GM19035 (cell line): Measurements from ENCODE around the gene GON7.
A peak's percentile ranks its signal among the peaks of the same experiment; 100 is the strongest.
"Not testable (repeated sequence)": the region's sequence is repeated elsewhere in the genome, so short reads cannot be mapped to it uniquely, and the experiment has no call there.

Source experiments
- ATAC-seq: cut with Tn5 transposase; IDR thresholded peaks from one replicate; pipeline ENCODE4 v1.9.1; 2021; ENCODE audit not compliant: unreplicated experiment

The GON7 gene

DNA sequence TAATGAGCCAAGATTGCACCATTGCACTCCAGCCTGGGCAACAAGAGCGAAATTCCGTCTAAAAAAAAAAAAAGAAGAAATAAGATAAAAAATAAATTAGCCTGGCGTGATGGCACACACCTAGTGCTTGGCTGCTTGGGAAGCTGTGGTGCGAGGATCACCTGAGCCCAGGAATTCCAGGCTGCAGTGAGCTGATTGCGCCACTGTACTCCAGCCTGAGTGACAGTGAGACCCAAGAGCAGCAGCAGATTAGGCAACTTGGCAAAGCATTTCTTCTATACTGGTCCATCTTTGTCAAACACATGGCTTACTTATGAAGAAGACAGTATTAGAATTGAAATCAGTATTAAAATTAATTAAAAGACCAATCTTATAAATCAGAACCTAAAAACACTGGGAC lies 6.3 kb downstream of the GON7 start:
- ATAC-seq = no peak

DNA sequence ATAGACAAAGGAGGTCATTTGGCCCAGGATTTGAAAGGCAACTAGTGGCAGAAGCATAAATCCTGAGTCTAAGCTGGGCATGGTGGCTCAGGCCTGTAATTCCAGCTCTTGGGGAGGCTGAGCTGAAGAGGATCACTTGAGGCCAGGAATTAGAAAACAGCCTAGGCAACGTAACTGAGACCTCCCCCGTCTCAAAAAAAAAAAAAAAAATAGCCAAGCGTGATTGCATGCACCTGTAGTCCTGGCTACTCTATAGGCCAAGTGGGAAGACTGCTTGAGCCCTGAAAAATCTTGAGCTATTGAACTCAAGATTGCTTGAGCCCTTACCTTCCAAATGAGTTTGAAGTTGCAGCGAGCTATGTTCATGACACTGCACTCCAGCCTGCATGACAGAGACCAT lies 7.8 kb downstream of the GON7 start:
- ATAC-seq = no peak

DNA sequence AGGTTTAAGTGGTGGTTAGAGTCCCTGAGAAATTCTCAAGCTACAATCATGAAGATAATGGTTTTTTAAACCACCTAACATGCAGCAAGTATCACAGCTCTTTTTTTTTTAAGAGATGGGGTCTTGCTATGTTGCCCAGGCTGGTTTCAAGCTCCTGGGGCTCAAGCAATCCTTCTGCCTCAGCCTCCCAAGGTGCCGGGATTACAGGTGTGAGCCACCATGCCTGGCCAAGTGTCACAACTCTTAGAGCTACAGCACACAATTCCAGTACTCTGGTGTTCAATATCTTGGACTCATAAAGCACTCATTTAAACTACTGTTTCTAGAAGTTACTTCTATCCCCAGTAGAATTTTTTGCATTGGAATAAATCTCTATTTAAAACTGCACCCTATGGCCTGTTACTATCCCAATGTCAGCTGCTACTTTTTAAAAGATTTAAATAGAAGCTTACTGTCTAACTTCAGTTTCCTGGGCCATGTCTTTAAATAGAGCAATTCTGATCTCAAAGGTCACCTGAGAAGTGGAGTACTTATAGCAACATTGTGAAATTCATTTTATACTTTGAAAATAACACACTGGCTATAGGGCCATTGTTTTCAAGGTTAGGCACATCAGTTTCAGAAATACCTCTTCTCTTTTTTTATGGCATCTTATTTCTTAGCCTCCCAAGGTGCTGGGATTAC lies 11.4 kb downstream of the GON7 start:
- ATAC-seq = no peak

DNA sequence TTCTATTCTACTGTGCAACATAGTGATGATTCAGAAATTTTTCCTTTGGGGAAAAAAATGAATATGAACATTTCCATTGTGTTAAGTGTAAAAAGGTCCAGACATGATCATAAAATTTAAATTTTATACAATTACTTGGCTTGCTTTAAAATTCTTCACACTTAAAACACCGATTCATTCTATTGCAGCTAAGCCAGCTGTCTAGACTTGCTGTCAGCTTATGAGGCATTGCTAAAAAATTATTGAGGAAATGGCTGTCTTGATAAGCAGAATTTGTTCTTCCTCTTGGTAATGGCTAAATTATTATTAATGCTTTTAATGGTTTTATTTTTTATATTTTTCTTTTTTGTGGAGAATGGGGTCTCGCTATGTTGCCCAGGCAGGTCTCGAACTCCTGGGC lies 19.9 kb downstream of the GON7 start:
- no peak for ATAC-seq

DNA sequence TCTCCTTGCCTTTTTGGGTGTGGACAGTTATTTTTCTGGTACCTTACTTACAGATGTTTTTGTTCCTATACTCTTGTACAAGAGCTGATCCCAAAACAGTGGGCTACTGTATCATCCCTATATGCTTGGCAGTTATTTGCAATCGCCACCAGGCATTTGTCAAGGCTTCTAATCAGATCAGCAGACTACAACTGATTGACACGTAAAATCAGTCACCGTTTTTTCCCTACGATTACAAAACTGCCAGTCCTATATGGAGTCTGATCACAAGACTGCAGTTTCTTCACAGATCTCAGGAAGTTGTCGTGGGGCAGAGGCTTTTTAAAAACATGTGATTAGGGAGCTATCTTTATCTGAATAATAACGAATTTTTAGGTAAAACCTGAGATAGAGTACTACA lies 20.4 kb downstream of the GON7 start:
- ATAC-seq = no peak

DNA sequence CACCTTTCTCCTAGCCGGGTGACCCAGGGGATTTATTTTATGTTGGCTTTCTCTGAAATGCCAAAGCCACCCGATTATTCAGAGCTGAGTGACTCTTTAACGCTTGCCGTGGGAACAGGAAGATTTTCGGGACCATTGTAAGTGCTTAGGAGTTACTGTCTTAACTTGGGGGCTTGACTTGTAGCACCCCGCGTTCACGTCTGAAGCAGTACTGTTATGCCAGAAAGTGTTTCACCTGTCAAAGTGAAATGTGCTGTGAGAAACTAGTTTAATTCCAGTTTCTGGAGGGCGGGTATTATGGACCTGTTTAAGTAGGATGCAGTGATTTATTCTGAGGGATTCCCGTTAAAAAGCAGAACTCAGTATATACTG lies 21.5 kb downstream of the GON7 start:
- ATAC-seq = no peak

DNA sequence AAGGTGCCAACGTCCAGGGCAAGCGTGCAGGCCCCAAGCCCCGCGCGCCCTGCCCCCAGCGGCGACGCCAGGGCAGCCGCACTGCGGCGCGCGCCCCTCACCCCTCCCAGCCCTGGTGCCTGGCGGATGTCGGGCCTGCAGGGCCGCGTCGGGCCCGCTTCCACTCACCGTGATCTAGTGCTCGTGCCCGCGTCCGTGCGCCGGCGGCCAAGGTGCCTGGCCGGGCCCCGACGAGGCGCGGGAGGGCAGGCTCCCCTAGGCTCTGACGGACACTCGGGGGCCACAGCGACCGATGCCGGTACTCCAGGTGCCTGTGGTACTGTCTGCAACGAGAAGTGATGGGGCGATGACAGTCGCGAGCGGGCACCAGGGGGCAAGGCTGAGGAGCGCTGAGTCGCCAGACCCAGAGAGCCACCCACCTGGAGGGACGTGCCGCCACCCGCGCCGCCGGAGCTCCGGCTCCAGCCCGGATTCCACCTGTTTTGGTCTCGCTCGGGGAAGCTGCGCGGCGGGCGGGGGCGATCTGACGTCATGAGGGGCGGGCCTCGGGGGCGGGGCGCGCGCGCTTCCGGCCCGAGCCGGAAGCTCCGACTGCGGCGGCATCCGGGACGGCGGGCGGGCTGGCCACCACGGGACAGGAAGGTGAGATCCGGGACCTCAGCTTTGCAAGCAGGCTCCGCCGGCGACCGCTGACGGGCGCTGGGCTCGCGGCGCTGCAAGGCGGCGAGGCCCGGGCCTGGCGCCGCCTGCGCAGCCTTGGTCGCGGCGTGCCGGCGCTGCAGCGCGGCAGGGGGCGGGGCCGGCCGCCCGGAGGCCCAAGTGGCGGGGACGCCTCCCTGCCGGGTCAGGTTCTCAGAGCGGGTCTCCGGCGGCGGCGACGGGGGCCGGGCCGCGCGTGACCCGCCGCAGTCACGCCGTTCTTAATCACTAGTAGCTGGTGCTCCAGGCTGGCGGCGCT lies 22.2 kb downstream of the GON7 start, which contains the start of the genes LYSET and MOAP1:
LYSET (plus strand) TSS at position 927 of the 958 bp plus-strand sequence. CDS start 89 bp downstream, outside the sequence.
MOAP1 (minus strand) TSS at position 507 of the 958 bp plus-strand sequence. CDS start 655 bp downstream, outside the sequence.
- peak; percentile 83 for ATAC-seq

DNA sequence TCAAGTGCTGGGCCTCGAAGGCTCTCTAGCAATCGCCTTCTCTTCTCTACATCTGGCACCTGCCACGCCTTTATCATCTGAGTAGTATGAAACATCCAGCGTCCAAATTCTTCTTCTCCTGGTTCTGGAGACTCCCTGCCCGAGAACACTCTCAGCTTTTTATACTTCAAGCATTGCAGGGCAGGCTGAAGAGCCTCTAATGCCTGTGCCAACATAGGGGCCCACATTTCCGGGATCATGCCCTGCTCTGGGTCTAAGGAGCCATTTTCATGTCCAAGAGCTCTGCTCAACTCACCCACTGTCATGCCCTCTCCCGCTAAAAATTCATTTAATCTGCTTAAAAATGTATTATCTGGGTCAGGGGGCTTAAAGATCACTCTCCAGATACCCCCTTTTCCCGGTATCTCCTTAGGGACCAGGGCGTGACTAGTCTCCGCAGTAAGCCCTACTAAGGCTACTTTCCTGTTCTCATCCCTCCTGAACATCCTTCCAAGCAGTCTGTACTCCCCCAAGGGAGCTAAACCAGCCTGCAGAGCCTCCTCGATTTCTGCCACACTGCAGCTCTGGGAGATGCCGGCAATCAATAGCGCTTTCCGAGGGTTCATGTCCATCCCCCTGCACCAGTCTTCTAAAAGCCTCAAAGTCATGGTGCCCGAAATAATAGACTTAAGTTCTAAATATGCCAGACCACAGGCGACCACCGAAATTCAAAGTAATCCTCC lies 23.1 kb downstream of the GON7 start:
- no peak for ATAC-seq

DNA sequence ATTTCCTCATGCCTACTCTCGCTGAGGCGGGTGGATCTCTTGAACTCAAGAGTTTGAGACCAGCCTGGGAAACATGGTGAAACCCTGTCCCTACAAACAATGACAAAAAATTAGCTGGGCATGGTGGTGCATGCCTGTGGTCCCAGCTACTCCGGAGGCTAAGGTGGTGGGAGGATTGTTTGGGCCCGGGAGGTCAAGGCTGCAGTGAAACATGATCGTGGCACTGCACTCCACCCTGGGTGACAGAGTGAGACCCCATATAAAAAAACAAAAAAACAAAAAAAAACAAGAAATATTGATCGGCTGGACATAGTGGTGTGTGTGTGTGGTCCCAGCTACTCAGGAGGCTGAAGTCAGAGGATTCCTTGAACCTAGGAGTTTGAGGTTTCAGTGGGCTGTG lies 31.4 kb downstream of the GON7 start:
- no peak for ATAC-seq

DNA sequence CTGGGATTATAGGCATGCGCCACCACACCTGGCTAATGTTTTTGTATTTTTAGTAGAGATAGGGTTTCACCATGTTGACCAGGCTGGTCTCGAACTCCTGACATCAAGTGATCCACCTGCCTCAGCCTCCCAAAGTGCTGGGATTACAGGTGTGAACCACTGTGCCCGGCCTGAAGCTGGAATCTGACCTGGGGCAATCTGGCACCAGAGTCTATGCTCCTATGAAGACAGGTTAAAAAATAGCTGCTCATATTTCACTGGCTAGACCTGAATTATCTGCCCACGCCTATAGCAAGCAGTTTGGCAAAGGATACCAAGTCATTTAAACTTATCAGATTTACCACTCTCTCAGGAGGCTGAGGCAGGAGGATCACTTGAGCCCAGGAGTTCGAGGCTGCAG lies 32.1 kb downstream of the GON7 start:
- not testable (repeated sequence) for ATAC-seq

DNA sequence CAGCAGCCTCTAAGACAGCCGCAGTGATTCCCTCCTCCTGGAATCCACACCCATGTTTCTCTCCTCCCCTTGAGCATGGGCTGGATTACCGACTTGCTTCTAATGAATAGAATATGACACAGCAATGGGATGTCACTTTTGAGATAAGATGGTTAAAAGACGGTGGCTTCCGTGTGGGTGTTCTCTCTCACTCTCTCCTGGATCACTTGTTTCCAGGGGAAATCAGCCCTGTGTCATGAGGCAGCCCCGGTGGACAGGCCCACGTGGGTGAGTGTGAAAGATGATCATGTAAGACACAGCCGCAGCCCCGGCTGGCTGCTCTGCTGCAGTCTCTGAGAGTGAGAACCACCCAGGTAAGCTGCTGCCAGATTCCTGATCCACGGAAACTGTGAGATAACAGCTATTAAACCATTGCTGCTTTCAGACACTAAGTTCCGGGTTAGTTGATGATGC lies 32.9 kb downstream of the GON7 start:
- no peak for ATAC-seq

DNA sequence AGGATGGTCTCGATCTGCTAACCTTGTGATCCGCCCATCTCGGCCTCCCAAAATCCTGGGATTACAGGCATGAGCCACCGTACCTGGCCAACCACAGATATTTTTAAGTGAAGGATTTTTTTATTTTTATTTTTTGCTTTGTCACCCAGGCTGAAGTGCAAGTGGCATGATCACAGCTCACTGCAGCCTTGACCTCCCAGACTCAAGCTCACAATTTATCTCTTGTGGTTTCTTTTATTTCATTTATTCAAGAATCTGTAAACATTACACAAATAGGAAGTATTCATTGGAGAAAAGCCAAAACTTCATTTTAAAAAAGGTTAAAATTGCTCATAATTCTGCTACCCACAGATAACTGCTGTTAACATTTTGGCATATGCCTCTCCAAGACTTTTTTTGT lies 35.5 kb downstream of the GON7 start:
- no peak for ATAC-seq

DNA sequence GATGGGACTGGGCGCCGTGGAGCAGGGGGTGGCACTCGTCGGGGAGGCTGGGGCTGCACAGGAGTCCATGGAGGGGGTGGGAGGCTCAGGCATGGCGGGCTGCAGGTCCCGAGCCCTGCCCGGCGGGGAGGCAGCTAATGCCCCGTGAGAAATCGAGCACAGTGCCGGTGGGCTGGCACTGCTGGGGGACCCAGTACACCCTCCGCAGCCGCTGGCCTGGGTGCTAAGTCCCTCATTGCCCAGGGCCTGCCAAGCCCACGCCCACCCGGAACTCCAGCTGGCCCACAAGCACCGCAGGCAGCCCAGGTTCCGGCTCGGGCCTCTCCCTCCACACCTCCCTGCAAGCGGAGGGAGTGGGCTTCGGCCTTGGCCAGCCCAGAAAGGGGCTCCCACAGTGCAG lies 36.7 kb downstream of the GON7 start:
- ATAC-seq = not testable (repeated sequence)

DNA sequence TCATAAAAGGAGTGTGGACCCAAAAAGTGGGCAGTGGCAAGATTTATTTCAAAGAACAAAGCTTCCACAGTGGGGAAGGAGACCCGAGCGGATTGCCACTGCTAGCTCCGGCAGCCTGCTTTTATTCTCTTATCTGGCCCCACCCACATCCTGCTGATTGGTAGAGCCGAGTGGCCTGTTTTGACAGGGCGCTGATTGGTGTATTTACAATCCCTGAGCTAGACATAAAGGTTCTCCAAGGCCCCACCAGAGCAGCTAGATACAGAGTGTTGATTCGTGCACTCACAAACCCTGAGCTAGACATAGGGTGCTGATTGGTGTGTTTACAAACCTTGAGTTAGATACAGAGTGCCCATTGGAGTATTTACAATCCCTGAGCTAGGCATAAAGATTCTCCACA lies 37.2 kb downstream of the GON7 start:
- not testable (repeated sequence) for ATAC-seq

DNA sequence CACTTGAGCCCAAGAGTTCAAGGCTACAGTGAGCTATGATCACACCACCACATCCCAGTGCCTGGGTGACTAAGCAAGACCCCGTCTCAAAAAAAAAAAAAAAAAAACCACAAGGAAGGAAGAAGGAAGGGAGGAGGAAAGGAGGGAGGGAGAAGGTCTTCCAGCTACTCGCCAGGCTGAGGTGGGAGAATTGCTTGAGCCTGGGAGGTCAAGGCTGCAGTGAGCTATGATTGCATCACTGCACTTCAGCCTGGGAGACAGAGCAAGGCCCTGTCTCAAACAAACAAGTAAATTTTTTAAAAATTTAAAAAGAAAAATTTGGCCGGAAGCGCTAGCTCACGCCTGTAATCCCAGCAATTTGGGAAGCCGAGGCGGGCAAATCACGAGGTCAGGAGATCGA lies 38.3 kb downstream of the GON7 start:
- ATAC-seq = not testable (repeated sequence)

DNA sequence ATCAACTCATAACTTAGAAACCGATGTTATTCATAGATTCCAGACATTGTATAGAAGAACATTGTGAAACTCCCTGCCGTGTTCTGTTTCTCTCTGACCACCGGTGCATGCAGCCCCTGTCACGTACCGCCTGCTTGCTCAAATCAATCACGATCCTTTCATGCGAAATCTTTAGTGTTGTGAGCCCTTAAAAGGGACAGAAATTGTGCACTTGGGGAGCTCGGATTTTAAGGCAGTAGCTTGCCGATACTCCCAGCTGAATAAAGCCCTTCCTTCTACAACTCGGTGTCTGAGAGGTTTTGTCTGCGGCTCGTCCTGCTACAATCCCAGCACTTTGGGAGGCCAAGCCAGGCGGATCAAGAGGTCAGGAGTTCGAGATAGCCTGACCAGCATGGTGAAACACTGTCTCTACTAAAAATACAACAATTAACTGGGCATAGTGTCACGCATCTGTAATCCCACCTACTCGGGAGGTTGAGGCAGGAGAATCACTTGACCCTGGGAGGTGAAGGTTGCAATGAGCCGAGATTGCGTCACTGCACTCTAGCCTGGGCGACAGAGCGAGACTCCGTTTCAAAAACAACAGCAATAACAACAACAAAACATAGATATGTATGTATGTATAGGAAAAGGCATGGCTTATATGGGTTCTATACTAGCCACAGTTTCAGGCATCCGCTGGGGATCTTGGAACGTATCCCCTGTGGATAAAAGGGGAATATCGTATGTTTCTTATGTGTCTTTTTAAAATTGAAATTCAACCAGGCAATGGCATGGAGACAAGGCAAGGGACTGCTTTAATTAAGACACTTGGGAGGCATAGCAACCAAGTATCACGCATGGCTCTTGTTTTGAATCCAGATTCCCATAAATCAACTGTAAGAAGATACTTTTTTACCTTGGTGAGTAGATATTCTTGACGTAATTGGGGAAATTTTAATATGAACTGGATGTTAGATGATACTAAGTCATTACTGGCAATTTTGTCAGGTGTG lies 41.3 kb downstream of the GON7 start:
- not testable (repeated sequence) for ATAC-seq

DNA sequence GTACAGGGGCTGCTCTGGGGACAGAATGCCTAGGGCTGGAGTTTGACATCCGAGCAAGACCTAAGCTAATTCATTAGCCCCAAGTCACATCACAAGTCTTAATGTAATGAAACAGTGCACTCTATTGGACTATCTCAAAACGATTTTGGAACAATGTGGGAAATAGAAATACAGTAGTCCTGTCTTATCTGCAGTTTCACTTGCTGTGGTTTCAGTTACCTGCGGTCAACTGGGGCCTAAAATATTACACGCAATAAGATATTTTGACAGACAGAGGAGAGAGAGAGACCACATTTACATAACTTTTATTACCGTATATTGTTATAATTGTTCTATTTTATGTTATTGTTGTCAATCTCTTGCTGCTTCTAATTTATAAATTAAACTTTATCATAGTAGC lies 43.3 kb downstream of the GON7 start:
- ATAC-seq = peak; percentile 61

DNA sequence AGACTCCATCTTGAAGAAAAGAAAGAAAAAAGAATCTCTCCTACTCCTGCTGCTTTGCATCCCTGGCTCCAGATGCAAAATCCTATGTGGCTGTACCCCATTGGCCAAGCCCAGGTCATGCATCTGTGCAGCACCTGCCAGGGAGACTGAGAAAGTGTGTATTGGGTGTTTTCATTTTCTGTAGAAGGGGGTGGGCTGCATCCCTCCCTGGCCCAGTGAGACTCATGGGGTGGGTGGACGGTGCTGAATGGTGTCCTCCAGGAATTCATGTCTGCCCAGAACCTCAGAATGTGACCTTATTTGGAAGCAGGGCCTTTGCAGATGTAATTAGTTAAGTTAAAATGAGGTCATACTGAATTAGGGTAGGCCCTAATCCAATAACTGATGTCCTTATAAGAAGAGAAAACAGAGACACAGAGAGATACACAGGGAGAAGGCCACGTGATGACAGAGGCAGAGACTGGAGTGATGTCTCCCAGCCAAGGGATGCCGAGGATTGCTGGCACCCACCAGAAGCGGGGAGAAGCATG lies 45.4 kb downstream of the GON7 start:
- ATAC-seq = no peak

DNA sequence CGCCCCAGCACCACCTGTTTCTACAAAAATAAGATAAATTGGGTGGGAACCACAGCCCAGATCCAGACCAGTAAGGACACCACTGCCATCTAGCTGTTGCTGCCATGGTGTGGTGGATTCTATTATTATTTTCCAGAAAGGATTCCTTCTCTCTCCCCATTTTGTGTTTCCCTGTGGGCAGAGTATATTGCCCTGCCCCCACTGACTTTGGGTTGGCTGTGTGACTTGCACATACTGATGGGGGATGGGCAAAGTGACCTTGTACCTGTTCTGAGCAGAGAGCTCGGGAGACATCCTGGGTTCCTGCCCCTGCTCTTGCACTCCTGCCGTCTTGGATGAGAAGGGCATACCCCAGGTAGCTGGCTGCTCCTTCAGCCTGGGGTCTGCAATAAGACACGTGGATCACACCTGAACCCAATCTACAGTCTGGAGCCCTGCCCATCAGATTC lies 46.5 kb downstream of the GON7 start:
- ATAC-seq = no peak
